Measurements from ENCODE around the gene DCUN1D1. TPM values are rescaled to one million over a fixed set of nuclear protein-coding genes. Genes with fewer than 3 reads are reported as not detected.
A peak's percentile ranks its signal among the peaks of the same experiment; 100 is the strongest.

The DCUN1D1 gene
- total and polyA plus RNA-seq, 10 of the 15 experiments (the other 5 are each of a cell fraction or from before 2014, with no cell fraction given): 19.8 to 47.4 (median 30.8) TPM

DNA sequence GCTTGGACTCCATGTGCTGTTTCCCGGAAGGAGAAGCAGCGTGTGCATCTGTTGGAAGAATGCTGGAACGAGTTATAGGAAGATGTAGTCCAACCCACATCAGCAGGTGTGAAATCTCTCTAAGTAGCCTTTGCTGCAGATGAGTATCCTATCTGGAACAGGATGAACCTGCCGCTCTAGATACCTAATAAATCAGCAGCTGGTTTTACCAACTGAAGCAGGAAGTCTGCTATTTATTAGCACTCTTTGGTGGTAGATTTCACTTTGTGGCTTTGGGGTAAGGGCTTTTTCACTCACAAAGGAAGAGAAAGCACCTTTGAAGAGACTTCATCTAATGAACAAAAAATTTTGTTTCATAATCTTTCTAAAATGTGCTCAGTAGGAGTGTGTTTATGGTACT, 66.4 kb downstream of the DCUN1D1 start (continued):
- TF ChIP-seq, protein P1, sequence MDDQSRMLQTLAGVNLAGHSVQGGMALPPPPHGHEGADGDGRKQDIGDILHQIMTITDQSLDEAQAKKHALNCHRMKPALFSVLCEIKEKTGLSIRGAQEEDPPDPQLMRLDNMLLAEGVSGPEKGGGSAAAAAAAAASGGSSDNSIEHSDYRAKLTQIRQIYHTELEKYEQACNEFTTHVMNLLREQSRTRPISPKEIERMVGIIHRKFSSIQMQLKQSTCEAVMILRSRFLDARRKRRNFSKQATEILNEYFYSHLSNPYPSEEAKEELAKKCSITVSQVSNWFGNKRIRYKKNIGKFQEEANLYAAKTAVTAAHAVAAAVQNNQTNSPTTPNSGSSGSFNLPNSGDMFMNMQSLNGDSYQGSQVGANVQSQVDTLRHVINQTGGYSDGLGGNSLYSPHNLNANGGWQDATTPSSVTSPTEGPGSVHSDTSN (IDR thresholded peaks at IDR 0.05; ENCODE audit: insufficient replicate concordance, low read depth, low read length): peak; percentile 67
- TF ChIP-seq HDAC6 (IDR thresholded peaks at IDR 0.05; ENCODE audit: unreplicated experiment): no peak
- peak; percentile 80 for TF ChIP-seq DPF2 (IDR thresholded peaks at IDR 0.05)
- TF ChIP-seq NFYA (IDR thresholded peaks at IDR 0.05; ENCODE audit: borderline replicate concordance, low read depth, low read length): no peak
- TF ChIP-seq, protein P2, sequence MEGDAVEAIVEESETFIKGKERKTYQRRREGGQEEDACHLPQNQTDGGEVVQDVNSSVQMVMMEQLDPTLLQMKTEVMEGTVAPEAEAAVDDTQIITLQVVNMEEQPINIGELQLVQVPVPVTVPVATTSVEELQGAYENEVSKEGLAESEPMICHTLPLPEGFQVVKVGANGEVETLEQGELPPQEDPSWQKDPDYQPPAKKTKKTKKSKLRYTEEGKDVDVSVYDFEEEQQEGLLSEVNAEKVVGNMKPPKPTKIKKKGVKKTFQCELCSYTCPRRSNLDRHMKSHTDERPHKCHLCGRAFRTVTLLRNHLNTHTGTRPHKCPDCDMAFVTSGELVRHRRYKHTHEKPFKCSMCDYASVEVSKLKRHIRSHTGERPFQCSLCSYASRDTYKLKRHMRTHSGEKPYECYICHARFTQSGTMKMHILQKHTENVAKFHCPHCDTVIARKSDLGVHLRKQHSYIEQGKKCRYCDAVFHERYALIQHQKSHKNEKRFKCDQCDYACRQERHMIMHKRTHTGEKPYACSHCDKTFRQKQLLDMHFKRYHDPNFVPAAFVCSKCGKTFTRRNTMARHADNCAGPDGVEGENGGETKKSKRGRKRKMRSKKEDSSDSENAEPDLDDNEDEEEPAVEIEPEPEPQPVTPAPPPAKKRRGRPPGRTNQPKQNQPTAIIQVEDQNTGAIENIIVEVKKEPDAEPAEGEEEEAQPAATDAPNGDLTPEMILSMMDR (IDR thresholded peaks at IDR 0.05 in 2 of 3, conservative IDR thresholded peaks at IDR 0.05 in 1 of 3; ENCODE audit: control insufficient read depth in 2 of 3, extremely low read depth in 1 of 3, insufficient read depth in 1 of 3, low read depth in 3 of 3, low read length in 3 of 3): no peak
- TF ChIP-seq CHD1 (IDR thresholded peaks at IDR 0.05; ENCODE audit: low read depth, low read length): no peak
- TF ChIP-seq EGR1 (IDR thresholded peaks at IDR 0.05; ENCODE audit: borderline replicate concordance in 1 of 2, low read depth in 2 of 2, low read length in 2 of 2): no peak
- no peak for TF ChIP-seq IRF3 (IDR thresholded peaks at IDR 0.05)
- no peak for TF ChIP-seq MXI1 (IDR thresholded peaks at IDR 0.05; ENCODE audit: low read depth, low read length)
- TF ChIP-seq, protein P3, sequence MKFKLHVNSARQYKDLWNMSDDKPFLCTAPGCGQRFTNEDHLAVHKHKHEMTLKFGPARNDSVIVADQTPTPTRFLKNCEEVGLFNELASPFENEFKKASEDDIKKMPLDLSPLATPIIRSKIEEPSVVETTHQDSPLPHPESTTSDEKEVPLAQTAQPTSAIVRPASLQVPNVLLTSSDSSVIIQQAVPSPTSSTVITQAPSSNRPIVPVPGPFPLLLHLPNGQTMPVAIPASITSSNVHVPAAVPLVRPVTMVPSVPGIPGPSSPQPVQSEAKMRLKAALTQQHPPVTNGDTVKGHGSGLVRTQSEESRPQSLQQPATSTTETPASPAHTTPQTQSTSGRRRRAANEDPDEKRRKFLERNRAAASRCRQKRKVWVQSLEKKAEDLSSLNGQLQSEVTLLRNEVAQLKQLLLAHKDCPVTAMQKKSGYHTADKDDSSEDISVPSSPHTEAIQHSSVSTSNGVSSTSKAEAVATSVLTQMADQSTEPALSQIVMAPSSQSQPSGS (IDR thresholded peaks at IDR 0.05; ENCODE audit: low read length): peak; percentile 31; the same call in 1 of the 2 replicates
- TF ChIP-seq KAT2A (conservative IDR thresholded peaks at IDR 0.05; ENCODE audit: control insufficient read depth, low read depth, low read length): no peak
- TF ChIP-seq RUNX3 (IDR thresholded peaks at IDR 0.05; ENCODE audit: low read length): peak; percentile 95
- peak; percentile 90 for TF ChIP-seq TCF12 (IDR thresholded peaks at IDR 0.05; ENCODE audit: low read depth, low read length)
- TF ChIP-seq MTA3 (IDR thresholded peaks at IDR 0.05; ENCODE audit: borderline replicate concordance, low read length): peak; percentile 24; the same call in 1 of the 2 replicates
- TF ChIP-seq ZNF592 (IDR thresholded peaks at IDR 0.05): no peak
- TF ChIP-seq SUPT20H (IDR thresholded peaks at IDR 0.05; ENCODE audit: borderline replicate concordance, control insufficient read depth, low read depth, low read length): no peak
